HG03103 (cell line): ENCODE data around the gene TAB2.
A peak's percentile ranks its signal among the peaks of the same experiment; 100 is the strongest.
"Not testable (repeated sequence)": the region's sequence is repeated elsewhere in the genome, so short reads cannot be mapped to it uniquely, and the experiment has no call there.

Experiments
- ATAC-seq: cut with Tn5 transposase; IDR thresholded peaks from one replicate; pipeline ENCODE4 v1.9.1; 2021; ENCODE audit warnings: low read depth; ENCODE audit not compliant: unreplicated experiment

TAB2 gene

GRCh38 chr6:149331871-149332270 lies 14.4 kb downstream of the TAB2 start:
- no peak for ATAC-seq

- ATAC-seq: no peak
Measured at GRCh38 chr6:149332602-149333265, 15.2 kb downstream of the TAB2 start.

- ATAC-seq: no peak
Measured at GRCh38 chr6:149333266-149333620, 15.7 kb downstream of the TAB2 start.

- no peak for ATAC-seq
Measured at GRCh38 chr6:149334201-149334600, 16.7 kb downstream of the TAB2 start.

GRCh38 chr6:149334682-149335160 lies 17.2 kb downstream of the TAB2 start:
- no peak for ATAC-seq

- ATAC-seq: no peak
Measured at GRCh38 chr6:149335924-149336608, 18.6 kb downstream of the TAB2 start.

- ATAC-seq: no peak
Measured at GRCh38 chr6:149336609-149336928, 19.1 kb downstream of the TAB2 start.

- no peak for ATAC-seq
Measured at GRCh38 chr6:149337320-149337719, 19.8 kb downstream of the TAB2 start.

- no peak for ATAC-seq
Measured at GRCh38 chr6:149340200-149340599, 22.7 kb downstream of the TAB2 start.

GRCh38 chr6:149342525-149342924 lies 25.0 kb downstream of the TAB2 start:
- ATAC-seq: peak; percentile 69

GRCh38 chr6:149343501-149343900 lies 26.0 kb downstream of the TAB2 start:
- ATAC-seq: no peak

- no peak for ATAC-seq
Measured at GRCh38 chr6:149346078-149346477, 28.6 kb downstream of the TAB2 start.

- ATAC-seq: no peak
Measured at GRCh38 chr6:149347067-149347466, 29.6 kb downstream of the TAB2 start.

GRCh38 chr6:149349279-149349678 lies 31.8 kb downstream of the TAB2 start:
- not testable (repeated sequence) for ATAC-seq

GRCh38 chr6:149354009-149354408 lies 36.5 kb downstream of the TAB2 start:
- no peak for ATAC-seq

GRCh38 chr6:149356081-149356750 lies 38.7 kb downstream of the TAB2 start:
- no peak for ATAC-seq

- ATAC-seq: no peak
Measured at GRCh38 chr6:149357726-149358538, 40.4 kb downstream of the TAB2 start.

GRCh38 chr6:149359440-149359839 lies 41.9 kb downstream of the TAB2 start:
- ATAC-seq: no peak

GRCh38 chr6:149360536-149360935 lies 43.0 kb downstream of the TAB2 start:
- ATAC-seq: no peak

GRCh38 chr6:149362289-149362688 lies 44.8 kb downstream of the TAB2 start:
- ATAC-seq: no peak

- no peak for ATAC-seq
Measured at GRCh38 chr6:149363154-149363553, 45.6 kb downstream of the TAB2 start.
